HepG2 (cell line): Measurements from ENCODE around the gene METTL4. TPM values are rescaled to one million over a fixed set of nuclear protein-coding genes. Genes with fewer than 3 reads are reported as not detected.

Source experiments
- ATAC-seq: fragments of 200-7000 bp; cut with Tn5 transposase; 3 replicates; pipeline ENCODE4 v1.9.1; 2020; ENCODE audit warnings: mild to moderate bottlenecking, moderate library complexity
- BruUV-seq: library from RNA; stranded (reverse); fragments of 400-500 nt; replicated peaks from 2 replicates; lab custom pipeline; 2021; lab: Mats Ljungman, UMichigan
- CTCF ChIA-PET: fragments of 300-600 bp; formaldehyde crosslinking; extraction: SDS; loops from one replicate; lab custom pipeline; 2021; ENCODE audit warnings: low total read pairs, inconsistent platforms, low intra/inter-chr PET ratio; lab: Yijun Ruan, JAX
- POLR2A ChIA-PET: fragments of 350-600 bp; sonication (Branson Sonifier 250); formaldehyde crosslinking; loops from one replicate; lab custom pipeline; 2020; ENCODE audit warnings: antibody characterized with exemption, inconsistent platforms; lab: Yijun Ruan, JAX
- DNase-seq: peaks from one replicate; pipeline ENCODE4 v3.0.0-alpha.2; 2015; ENCODE audit warnings: low spot score
- FAIRE-seq: peaks from 3 replicates; lab custom pipeline; 2011; peaks lifted over from hg19 to GRCh38; lab: Jason Lieb, UNC
- H2AFZ ChIP-seq: one replicate; pipeline ENCODE4 v1.6.1; 2011; ENCODE audit warnings: low read length, inconsistent platforms
- H3K27ac ChIP-seq: fragments of 300-600 bp; 3 replicates; pipeline ENCODE4 v1.8.0; 2011; ENCODE audit warnings: mixed run types, mild to moderate bottlenecking, mixed read lengths, low read length, inconsistent platforms; ENCODE audit not compliant: insufficient read depth; ENCODE audit errors: extremely low read length
- H3K27me3 ChIP-seq, 2 experiments: fragments of 200-600 bp in 1 of 2; 2 replicates in 1 of 2; 3 replicates in 1 of 2; pipeline versions ENCODE4 v1.6.0 to v1.8.0; 2011; ENCODE audit warnings: low read length in 2 of 2, mild to moderate bottlenecking in 2 of 2, moderate library complexity in 2 of 2, inconsistent platforms in 1 of 2; ENCODE audit not compliant: insufficient read depth in 2 of 2, control insufficient read depth in 1 of 2
- H3K36me3 ChIP-seq, 2 experiments: fragments of 200-600 bp in 1 of 2; replicated peaks in 1 of 2; 2 replicates in 1 of 2; 3 replicates in 1 of 2; pipeline versions ENCODE4 v1.5.1 to v1.8.0; 2011; ENCODE audit warnings: low read length in 2 of 2, inconsistent platforms in 1 of 2; ENCODE audit not compliant: insufficient read depth in 2 of 2, control insufficient read depth in 1 of 2
- H3K4me1 ChIP-seq: 2 replicates; pipeline ENCODE4 v1.5.1; 2012; ENCODE audit warnings: low read length, inconsistent platforms; ENCODE audit not compliant: insufficient read depth
- H3K4me2 ChIP-seq: 2 replicates; pipeline ENCODE4 v1.6.0; 2011; ENCODE audit warnings: low read depth, low read length, inconsistent platforms
- H3K4me3 ChIP-seq, 3 experiments: fragments of 200-600 bp in 1 of 3; sonication (generic), shearing (Covaris generic) in 1 of 3; replicated peaks in 1 of 3; 2 replicates each; pipeline ENCODE4 v1.5.1; 2011 to 2016; ENCODE audit warnings: low read length in 3 of 3, inconsistent platforms in 2 of 3, low read depth in 2 of 3, mild to moderate bottlenecking in 2 of 3, control low read depth in 1 of 3, mixed read lengths in 1 of 3; ENCODE audit not compliant: insufficient read depth in 1 of 3
- H3K79me2 ChIP-seq: one replicate; pipeline ENCODE4 v1.6.1; 2011; ENCODE audit warnings: low read length, inconsistent platforms; ENCODE audit not compliant: insufficient read depth
- H3K9ac ChIP-seq: 2 replicates; pipeline ENCODE4 v1.6.0; 2011; ENCODE audit warnings: mild to moderate bottlenecking, low read depth, low read length, inconsistent platforms; ENCODE audit not compliant: insufficient read depth
- H3K9me3 ChIP-seq: 2 replicates; pipeline ENCODE4 v1.5.1; 2012; ENCODE audit warnings: mild to moderate bottlenecking, low read length
- H4K20me1 ChIP-seq: 2 replicates; pipeline ENCODE4 v1.6.0; 2011; ENCODE audit warnings: inconsistent platforms, mild to moderate bottlenecking, low read length, moderate library complexity; ENCODE audit not compliant: insufficient read depth
- BRCA1 ChIP-seq: sonication (generic); formaldehyde crosslinking; IDR thresholded peaks from 2 replicates; pipeline ENCODE4 v1.4.0; 2020; ENCODE audit warnings: missing genetic modification reagents
- CREB1 ChIP-seq, 2 experiments: fragments of 450-650 bp in 1 of 2; IDR thresholded peaks; 2 replicates each; pipeline ENCODE4 v1.6.1; 2016 to 2017; ENCODE audit warnings: control low read depth in 1 of 2, mild to moderate bottlenecking in 1 of 2, missing compliant biosample characterization in 1 of 2, missing genetic modification characterization in 1 of 2
- FOSL2 ChIP-seq: sonication (generic); formaldehyde crosslinking; IDR thresholded peaks from 2 replicates; pipeline ENCODE4 v1.4.0; 2020; ENCODE audit warnings: missing genetic modification reagents
- FOXA3 ChIP-seq: IDR thresholded peaks from 2 replicates; pipeline ENCODE4 v1.6.1; 2016; ENCODE audit warnings: missing genetic modification reagents, missing compliant biosample characterization
- RAD21 ChIP-seq: fragments of 450-650 bp; formaldehyde crosslinking; IDR thresholded peaks from 2 replicates; pipeline ENCODE4 v1.5.0; 2020; ENCODE audit warnings: mild to moderate bottlenecking
- ZBTB49 ChIP-seq: sonication (generic); formaldehyde crosslinking; IDR thresholded peaks from 2 replicates; pipeline ENCODE4 v1.4.0; 2020; ENCODE audit warnings: missing genetic modification reagents, borderline replicate concordance
- ZMYM2 ChIP-seq: sonication (generic); formaldehyde crosslinking; IDR thresholded peaks from 2 replicates; pipeline ENCODE4 v1.8.0; 2022; ENCODE audit warnings: mild to moderate bottlenecking, missing genetic modification reagents
- ZNF251 ChIP-seq: sonication (generic); formaldehyde crosslinking; IDR thresholded peaks from 2 replicates; pipeline ENCODE4 v1.9.0; 2021; ENCODE audit warnings: mild to moderate bottlenecking, missing genetic modification reagents
- ZNF263 ChIP-seq: sonication (generic); formaldehyde crosslinking; IDR thresholded peaks from 2 replicates; pipeline ENCODE4 v1.4.0; 2020; ENCODE audit warnings: missing genetic modification reagents
- ZNF329 ChIP-seq: sonication (generic); formaldehyde crosslinking; IDR thresholded peaks from 2 replicates; pipeline ENCODE4 v1.9.0; 2021; ENCODE audit warnings: low read depth, mild to moderate bottlenecking, missing genetic modification reagents
- ZNF552 ChIP-seq: sonication (generic); formaldehyde crosslinking; IDR thresholded peaks from 2 replicates; pipeline ENCODE4 v1.9.0; 2022; ENCODE audit warnings: missing genetic modification reagents, mild to moderate bottlenecking, borderline replicate concordance
- WGBS: methylation state at CpG from one replicate; pipeline ENCODE4 v1.1.6; 2017; ENCODE audit warnings: low lambda C conversion rate; 5-methylcytosine and 5-hydroxymethylcytosine counted together
- in situ Hi-C: cut with HindIII; loops from 2 replicates; pipeline ENCODE4 v1.10.0; 2017; ENCODE audit warnings: low pct_unique_long_range_greater_than_20kb; ENCODE audit not compliant: extremely low pct_ligation_motif_present
- intact Hi-C: fragments of 100-400 bp; cut with micrococcal nuclease; formaldehyde crosslinking; loops from one replicate; pipeline ENCODE4 v1.10.0; 2022; ENCODE audit not compliant: unreplicated experiment
- polyA plus RNA-seq, 8 experiments: library from polyadenylated mRNA; depleted of rRNA in 3 of 8; stranded (reverse) in 7 of 8; unstranded in 1 of 8; fragments of >200 nt; fragmentation: Illumina TruSeq in 4 of 8; extraction: Trizol in 4 of 8; gene quantifications; 2 replicates each; pipeline versions ENCODE4 v1.2.1 to v1.2.3, GENCODE V29; 2011 to 2016; ENCODE audit warnings: low read depth in 4 of 8, missing spikeins in 1 of 8, mixed read lengths in 1 of 8; ENCODE audit not compliant: insufficient read depth in 1 of 8
- total RNA-seq, 5 experiments: library from RNA; depleted of rRNA; stranded (reverse); fragments of >200 nt; fragmentation: Illumina TruSeq; extraction: Trizol; gene quantifications; 2 replicates each; pipeline ENCODE4 v1.2.3, GENCODE V29; 2016; ENCODE audit warnings: low read depth in 1 of 5

The METTL4 gene
- total and polyA plus RNA-seq, 2 of the 13 experiments (the other 11 are each of a cell fraction or from before 2014, with no cell fraction given) = 6.8 to 8.1 TPM

GRCh38 chr18:2549462-2549861, 21.8 kb downstream of the METTL4 start:
- no peak for TF ChIP-seq ZBTB49 (CRISPR knock-in tag)
- no peak for TF ChIP-seq CREB1 (IDR thresholded peaks at IDR 0.05)
- TF ChIP-seq CREB1 (CRISPR knock-in tag; IDR thresholded peaks at IDR 0.05) = no peak
- TF ChIP-seq ZNF251 (CRISPR knock-in tag) = no peak
- no peak for TF ChIP-seq ZNF263 (CRISPR knock-in tag)
- TF ChIP-seq ZNF552 (CRISPR knock-in tag) = no peak
- no peak for TF ChIP-seq ZNF329 (CRISPR knock-in tag)
- TF ChIP-seq ZMYM2 = no peak
- no peak for TF ChIP-seq FOSL2 (CRISPR knock-in tag)
- TF ChIP-seq RAD21 = no peak
- TF ChIP-seq BRCA1 (CRISPR knock-in tag) = no peak
- TF ChIP-seq FOXA3 (CRISPR knock-in tag) = no peak
- 100% methylated on average over 2 of the region's 2 CpGs for WGBS
- intact Hi-C loops (no loop called here), in situ Hi-C loops (loop anchor here (25.0 kb wide), 2 partner anchors 212 to 962 kb away; no protein-coding TSS in a partner anchor)
- H3K9ac ChIP-seq = no peak overlapping the region
- no peak overlapping the region for H2AFZ ChIP-seq
- FAIRE-seq (no peak), ATAC-seq (no peak), DNase-seq (no peak)
- peaks cover 5 to 10% of the 10 kb centered on the region in 2 experiments; a peak in 4 of 5 replicates for H3K36me3 ChIP-seq
- H4K20me1 ChIP-seq = no peaks in the 10 kb centered on the region
- no peaks in the 10 kb centered on the region for H3K4me1 ChIP-seq
- H3K9me3 ChIP-seq = no peaks in the 10 kb centered on the region
- H3K27me3 ChIP-seq = no peaks in the 10 kb centered on the region
- H3K27ac ChIP-seq = no peak overlapping the region
- BruUV-seq = no TSS peak
- ChIA-PET CTCF (no interaction called here), POLR2A (no interaction called here)
- no peak overlapping the region for H3K4me2 ChIP-seq
- no peak overlapping the region for H3K4me3 ChIP-seq
- H3K79me2 ChIP-seq = no peaks in the 10 kb centered on the region
